Smooth muscle cell (in vitro differentiated cells): ENCODE data around the gene HOATZ. TPM values are rescaled to one million over a fixed set of nuclear protein-coding genes. Genes with fewer than 3 reads are reported as not detected.

Experiments
- DNase-seq: peaks from one replicate; lab custom pipeline; 2025; ENCODE audit not compliant: unreplicated experiment; lab: John Stamatoyannopoulos, UW
- H2AFZ ChIP-seq: fragments of 200-600 bp; sonication (generic); 2 replicates; pipeline ENCODE4 v1.6.0; 2016; ENCODE audit warnings: antibody characterized with exemption, low read depth, mild to moderate bottlenecking
- H3F3A ChIP-seq: fragments of 200-600 bp; sonication (generic); 2 replicates; pipeline ENCODE4 v1.6.0; 2017; ENCODE audit warnings: antibody characterized with exemption, low read depth
- H3K27ac ChIP-seq: fragments of 200-600 bp; sonication (generic); 2 replicates; pipeline ENCODE4 v1.5.1; 2016; ENCODE audit warnings: low read depth, mild to moderate bottlenecking
- H3K27me3 ChIP-seq: fragments of 200-600 bp; sonication (generic); 2 replicates; pipeline ENCODE4 v1.6.1; 2016; ENCODE audit warnings: low read depth, mild to moderate bottlenecking
- H3K36me3 ChIP-seq: fragments of 200-600 bp; sonication (generic); 2 replicates; pipeline ENCODE4 v1.5.1; 2016; ENCODE audit warnings: low read depth
- H3K4me1 ChIP-seq: fragments of 200-600 bp; sonication (generic); 2 replicates; pipeline ENCODE4 v1.5.1; 2016; ENCODE audit warnings: low read depth
- H3K4me2 ChIP-seq: fragments of 200-600 bp; sonication (generic); 2 replicates; pipeline ENCODE4 v1.6.0; 2016; ENCODE audit warnings: mild to moderate bottlenecking
- H3K4me3 ChIP-seq: fragments of 200-600 bp; sonication (generic); 2 replicates; pipeline ENCODE4 v1.5.1; 2016; ENCODE audit warnings: mild to moderate bottlenecking
- H3K79me2 ChIP-seq: fragments of 200-600 bp; sonication (generic); 2 replicates; pipeline ENCODE4 v1.6.0; 2016; ENCODE audit warnings: low read depth, mild to moderate bottlenecking
- H3K9ac ChIP-seq: fragments of 200-600 bp; sonication (generic); 2 replicates; pipeline ENCODE4 v1.6.0; 2016; ENCODE audit warnings: low read depth
- H3K9me3 ChIP-seq: fragments of 200-600 bp; sonication (generic); replicated peaks from 2 replicates; pipeline ENCODE4 v1.5.1; 2016; ENCODE audit warnings: low read depth
- H4K20me1 ChIP-seq: fragments of 200-600 bp; sonication (generic); 2 replicates; pipeline ENCODE4 v1.6.0; 2016; ENCODE audit warnings: low read depth
- CTCF ChIP-seq: fragments of 200-600 bp; sonication (generic); IDR thresholded peaks from 2 replicates; pipeline ENCODE4 v1.5.1; 2017; ENCODE audit warnings: borderline replicate concordance, mild to moderate bottlenecking, antibody characterized with exemption; ENCODE audit not compliant: insufficient read depth, poor library complexity, severe bottlenecking
- WGBS: methylation state at CpG from one replicate; pipeline ENCODE4 v1.1.7; 2016; ENCODE audit warnings: low lambda C conversion rate; 5-methylcytosine and 5-hydroxymethylcytosine counted together
- polyA plus RNA-seq: library from polyadenylated mRNA; unstranded; fragments of >200 nt; fragmentation: Nextera tagmentation; extraction: Ambion mirVana; gene quantifications from 2 replicates; pipeline ENCODE4 v1.2.1, GENCODE V29; 2016
- total RNA-seq: library from RNA; depleted of rRNA; stranded (reverse); fragments of >200 nt; gene quantifications from 2 replicates; pipeline ENCODE4 v1.2.3, GENCODE V29; 2014

HOATZ gene
- total and polyA plus RNA-seq, 2 experiments from 2014 or later = 0.85 to 1.2 TPM

GRCh38 chr11:111513240-111513605 is 1.4 kb upstream of the HOATZ start:
- Histone ChIP-seq H3K4me2 (peak overlapping the region; percentile 95), H3K9me3 (no peaks in the 10 kb centered on the region), H3K79me2 (no peaks in the 10 kb centered on the region), H2AFZ (peak overlapping the region; percentile 87), H3K4me1 (peaks cover 30% of the 10 kb centered on the region), H3K4me3 (peak overlapping the region; percentile 55), H3K9ac (no peak overlapping the region), H3K27me3 (no peaks in the 10 kb centered on the region), H3K27ac (no peak overlapping the region), H3K36me3 (no peaks in the 10 kb centered on the region), H4K20me1 (no peaks in the 10 kb centered on the region), H3F3A (peaks cover 21% of the 10 kb centered on the region)
- DNase-seq = no peak
- TF ChIP-seq CTCF = no peak
- WGBS = 41% methylated on average over 6 of the region's 6 CpGs

GRCh38 chr11:111515591-111515990 is 1.0 kb downstream of the HOATZ start:
- H4K20me1 ChIP-seq = no peaks in the 10 kb centered on the region
- no peaks in the 10 kb centered on the region for H3K79me2 ChIP-seq
- DNase-seq = no peak
- no peak for TF ChIP-seq CTCF
- H3K27me3 ChIP-seq = no peaks in the 10 kb centered on the region
- H3K4me2 ChIP-seq = peak overlapping the region; percentile 95
- H3K9ac ChIP-seq = no peak overlapping the region
- H3K36me3 ChIP-seq = no peaks in the 10 kb centered on the region
- no peak overlapping the region for H3K4me3 ChIP-seq
- 0% methylated on average over 2 of the region's 2 CpGs for WGBS
- no peaks in the 10 kb centered on the region for H3K9me3 ChIP-seq
- H3K27ac ChIP-seq = peak overlapping the region; percentile 24
- H3F3A ChIP-seq = peaks cover 21% of the 10 kb centered on the region
- no peak overlapping the region for H2AFZ ChIP-seq
- peaks cover 24% of the 10 kb centered on the region for H3K4me1 ChIP-seq

GRCh38 chr11:111518668-111519067 is 4.1 kb downstream of the HOATZ start:
- TF ChIP-seq CTCF = no peak
- H2AFZ ChIP-seq = no peak overlapping the region
- 85% methylated on average over 1 of the region's 1 CpG for WGBS

GRCh38 chr11:111520560-111520959 is 6.0 kb downstream of the HOATZ start:
- no peaks in the 10 kb centered on the region for H3K36me3 ChIP-seq
- no peaks in the 10 kb centered on the region for H3K9me3 ChIP-seq
- H3K4me2 ChIP-seq = peak overlapping the region; percentile 80
- H3K4me3 ChIP-seq = no peak overlapping the region
- peaks cover 5% of the 10 kb centered on the region for H3K4me1 ChIP-seq
- H3K79me2 ChIP-seq = no peaks in the 10 kb centered on the region
- no peaks in the 10 kb centered on the region for H4K20me1 ChIP-seq
- H3F3A ChIP-seq = peaks cover 4% of the 10 kb centered on the region
- no peak for DNase-seq
- H3K27ac ChIP-seq = peak overlapping the region; percentile 87
- no peaks in the 10 kb centered on the region for H3K27me3 ChIP-seq
- H3K9ac ChIP-seq = no peak overlapping the region
- H2AFZ ChIP-seq = no peak overlapping the region
- 55% methylated on average over 2 of the region's 2 CpGs for WGBS
- TF ChIP-seq CTCF = no peak

More at GRCh38 chr11:111518668-111519067, 4.1 kb downstream of the HOATZ start:
- Histone ChIP-seq H3K27ac (no peak overlapping the region), H3K4me2 (no peak overlapping the region), H3K9ac (no peak overlapping the region), H3K27me3 (no peaks in the 10 kb centered on the region), H3K9me3 (no peaks in the 10 kb centered on the region), H4K20me1 (no peaks in the 10 kb centered on the region), H3K79me2 (no peaks in the 10 kb centered on the region), H3K36me3 (no peaks in the 10 kb centered on the region), H3K4me3 (no peak overlapping the region), H3F3A (peaks cover 9% of the 10 kb centered on the region), H3K4me1 (peaks cover 21% of the 10 kb centered on the region)
- no peak for DNase-seq
